K562 treated with DMSO at 1 percent for 4 hours (cell line): ENCODE results near the gene KRT40. TPM values are rescaled to one million over a fixed set of nuclear protein-coding genes. Genes with fewer than 3 reads are reported as not detected.

Experiments used
- total RNA-seq: library from RNA; unstranded; fragments of 300-600 nt; gene quantifications from 2 replicates; pipeline ENCODE4 v1.2.3, GENCODE V29; 2022; ENCODE audit not compliant: insufficient read depth

Gene KRT40
- not detected in 2 replicates for total RNA-seq

GRCh38 chr17:40984226-40984625 lies at the start of gene KRT40:
Gene KRT40 (minus strand): TSS chr17:40984326. CDS start chr17:40984273, 53 bp downstream.

GRCh38 chr17:41029633-41030245 lies 45.6 kb upstream of the KRT40 start, which contains the start of gene KRTAP1-4:
Gene KRTAP1-4 (minus strand): TSS chr17:41030195. CDS start chr17:41030078, 117 bp downstream.

GRCh38 chr17:41026715-41027471 lies 42.8 kb upstream of the KRT40 start, which contains the start of gene KRTAP1-5:
Gene KRTAP1-5 (minus strand): TSS chr17:41027208. CDS start chr17:41027155, 53 bp downstream.

GRCh38 chr17:41008811-41009210 lies 24.7 kb upstream of the KRT40 start, which contains the start of gene KRTAP3-1:
Gene KRTAP3-1 (minus strand): TSS chr17:41009128. CDS start chr17:41009074, 54 bp downstream.

GRCh38 chr17:40999563-40999962 lies 15.4 kb upstream of the KRT40 start, which contains the start of gene KRTAP3-2:
Gene KRTAP3-2 (minus strand): TSS chr17:40999906. CDS start chr17:40999853, 53 bp downstream.

GRCh38 chr17:40993839-40994238 lies 9.7 kb upstream of the KRT40 start, which contains the start of gene KRTAP3-3:
Gene KRTAP3-3 (minus strand): TSS chr17:40994164. CDS start chr17:40994097, 67 bp downstream.

GRCh38 chr17:40966848-40967247 lies 17.3 kb downstream of the KRT40 start, which contains the start of gene KRT39:
Gene KRT39 (minus strand): TSS chr17:40966948. CDS start chr17:40966856, 92 bp downstream.

GRCh38 chr17:40937384-40937819 lies 46.7 kb downstream of the KRT40 start, which contains the start of gene KRT23:
Gene KRT23 (minus strand): TSS chr17:40937646. CDS start chr17:40936603, 1,043 bp downstream.

Other genes with a start within 250 kb of the KRT40 start
- not detected in 2 replicates for gene KRT25, start 229.0 kb downstream of the KRT40 start, total RNA-seq
- gene KRT26, start 212.1 kb downstream of the KRT40 start, total RNA-seq: not detected in 2 replicates
- gene KRT27, start 201.8 kb downstream of the KRT40 start, total RNA-seq: not detected in 2 replicates
- gene KRT28, start 184.4 kb downstream of the KRT40 start, total RNA-seq: not detected in 2 replicates
- 46.6 and 60.8 TPM in 2 replicates for gene KRT10, start 161.7 kb downstream of the KRT40 start, total RNA-seq
- gene KRT12, start 117.1 kb downstream of the KRT40 start, total RNA-seq: 5.7 and 8.8 TPM in 2 replicates
- gene KRT20, start 99.1 kb downstream of the KRT40 start, total RNA-seq: not detected in 2 replicates
- gene KRT23, start 46.7 kb downstream of the KRT40 start, total RNA-seq: not detected in 2 replicates
- not detected in 2 replicates for gene KRT39, start 17.4 kb downstream of the KRT40 start, total RNA-seq
- gene KRTAP3-3, start 9.8 kb upstream of the KRT40 start, total RNA-seq: not detected in 2 replicates
- gene KRTAP3-2, start 15.6 kb upstream of the KRT40 start, total RNA-seq: not detected in 2 replicates
- gene KRTAP3-1, start 24.8 kb upstream of the KRT40 start, total RNA-seq: not detected in 2 replicates
- gene KRTAP1-5, start 42.9 kb upstream of the KRT40 start, total RNA-seq: not detected in 2 replicates
- gene KRTAP1-4, start 45.9 kb upstream of the KRT40 start, total RNA-seq: not detected in 2 replicates
- gene KRTAP1-3, start 50.5 kb upstream of the KRT40 start, total RNA-seq: not detected in 2 replicates
- gene KRTAP1-1, start 57.1 kb upstream of the KRT40 start, total RNA-seq: not detected in 2 replicates
- not detected in 2 replicates for gene KRTAP2-1, start 63.0 kb upstream of the KRT40 start, total RNA-seq
- gene KRTAP2-2, start 70.9 kb upstream of the KRT40 start, total RNA-seq: not detected in 2 replicates
- gene KRTAP2-3, start 75.8 kb upstream of the KRT40 start, total RNA-seq: not detected in 2 replicates
- gene KRTAP2-4, start 81.6 kb upstream of the KRT40 start, total RNA-seq: not detected in 2 replicates
- gene KRTAP4-7, start 99.8 kb upstream of the KRT40 start, total RNA-seq: not detected in 2 replicates
- gene KRTAP4-8, start 113.8 kb upstream of the KRT40 start, total RNA-seq: not detected in 2 replicates
- not detected in 2 replicates for gene KRTAP4-16, start 117.9 kb upstream of the KRT40 start, total RNA-seq
- gene KRTAP4-9, start 121.1 kb upstream of the KRT40 start, total RNA-seq: not detected in 2 replicates
- not detected in 2 replicates for gene KRTAP4-11, start 134.0 kb upstream of the KRT40 start, total RNA-seq
- gene KRTAP4-12, start 139.9 kb upstream of the KRT40 start, total RNA-seq: not detected in 2 replicates
- not detected in 2 replicates for gene KRTAP4-6, start 156.2 kb upstream of the KRT40 start, total RNA-seq
- not detected in 2 replicates for gene KRTAP4-5, start 165.5 kb upstream of the KRT40 start, total RNA-seq
- gene KRTAP4-4, start 176.4 kb upstream of the KRT40 start, total RNA-seq: not detected in 2 replicates
- gene KRTAP4-3, start 183.9 kb upstream of the KRT40 start, total RNA-seq: not detected in 2 replicates
- gene KRTAP4-2, start 193.9 kb upstream of the KRT40 start, total RNA-seq: not detected in 2 replicates
- gene KRTAP4-1, start 200.6 kb upstream of the KRT40 start, total RNA-seq: not detected in 2 replicates
- not detected in 2 replicates for gene KRTAP9-1, start 205.6 kb upstream of the KRT40 start, total RNA-seq
- not detected in 2 replicates for gene KRTAP9-2, start 242.3 kb upstream of the KRT40 start, total RNA-seq
- not detected in 2 replicates for gene KRTAP9-3, start 248.1 kb upstream of the KRT40 start, total RNA-seq